HepG2 (cell line): ENCODE results near the gene SLC9B2. TPM values are rescaled to one million over a fixed set of nuclear protein-coding genes. Genes with fewer than 3 reads are reported as not detected.
A peak's percentile ranks its signal among the peaks of the same experiment; 100 is the strongest.

ENCODE experiments used
- AHR ChIP-seq: IDR thresholded peaks from 2 replicates; pipeline ENCODE4 v1.6.1; 2018; ENCODE audit warnings: missing genetic modification reagents, missing compliant biosample characterization
- ARID5B ChIP-seq: IDR thresholded peaks from 2 replicates; pipeline ENCODE4 v1.4.0; 2020; ENCODE audit warnings: mild to moderate bottlenecking, missing genetic modification reagents
- DRAP1 ChIP-seq: IDR thresholded peaks from 2 replicates; pipeline ENCODE4 v1.6.1; 2016; ENCODE audit warnings: missing genetic modification reagents, missing compliant biosample characterization
- ELF1 ChIP-seq: sonication (generic); formaldehyde crosslinking; IDR thresholded peaks from 2 replicates; pipeline ENCODE4 v1.4.0; 2020; ENCODE audit warnings: missing genetic modification reagents
- FOXK1 ChIP-seq: sonication (generic); formaldehyde crosslinking; IDR thresholded peaks from 2 replicates; pipeline ENCODE4 v1.4.0; 2020; ENCODE audit warnings: low read depth, missing genetic modification reagents, borderline replicate concordance
- GATAD2A ChIP-seq: IDR thresholded peaks from 2 replicates; pipeline ENCODE4 v1.6.1; 2016
- KAT8 ChIP-seq: IDR thresholded peaks from 2 replicates; pipeline ENCODE4 v1.6.1; 2016; ENCODE audit warnings: missing genetic modification reagents, missing compliant biosample characterization
- KLF12 ChIP-seq: sonication (generic); formaldehyde crosslinking; IDR thresholded peaks from 2 replicates; pipeline ENCODE4 v1.4.0; 2020; ENCODE audit warnings: missing genetic modification reagents, borderline replicate concordance
- KLF15 ChIP-seq: sonication (generic); formaldehyde crosslinking; IDR thresholded peaks from 2 replicates; pipeline ENCODE4 v1.8.1; 2023; ENCODE audit warnings: borderline replicate concordance, mild to moderate bottlenecking, inconsistent platforms, missing genetic modification reagents, mixed read lengths
- LBX2 ChIP-seq: sonication (generic); formaldehyde crosslinking; IDR thresholded peaks from 2 replicates; pipeline ENCODE4 v1.5.0; 2020; ENCODE audit warnings: missing genetic modification reagents, mild to moderate bottlenecking, borderline replicate concordance
- MBD4 ChIP-seq: IDR thresholded peaks from 2 replicates; pipeline ENCODE4 v1.6.1; 2012; ENCODE audit warnings: low read length, inconsistent platforms, borderline replicate concordance
- MXD3 ChIP-seq: IDR thresholded peaks from 2 replicates; pipeline ENCODE4 v1.6.1; 2016; ENCODE audit warnings: mild to moderate bottlenecking, missing biosample characterization, missing genetic modification reagents
- PRDM4 ChIP-seq: sonication (generic); formaldehyde crosslinking; IDR thresholded peaks from 2 replicates; pipeline ENCODE4 v1.9.0; 2021; ENCODE audit warnings: missing genetic modification reagents, borderline replicate concordance
- SRF ChIP-seq: IDR thresholded peaks from 2 replicates; pipeline ENCODE4 v1.6.1; 2011; ENCODE audit warnings: mild to moderate bottlenecking, low read depth, low read length, moderate library complexity
- SRSF4 ChIP-seq: fragments of 200-400 bp; formaldehyde crosslinking; IDR thresholded peaks from one replicate; pipeline ENCODE4 v1.6.1; 2018; ENCODE audit warnings: mild to moderate bottlenecking, low read depth, low read length, moderate library complexity; ENCODE audit not compliant: poor library complexity, severe bottlenecking
- ZBTB21 ChIP-seq: sonication (generic); formaldehyde crosslinking; IDR thresholded peaks from 2 replicates; pipeline ENCODE4 v1.4.0; 2020; ENCODE audit warnings: missing genetic modification reagents
- ZBTB7B ChIP-seq: sonication (generic); formaldehyde crosslinking; IDR thresholded peaks from 2 replicates; pipeline ENCODE4 v1.4.0; 2020; ENCODE audit warnings: missing genetic modification reagents
- ZMYM3 ChIP-seq: sonication (generic); formaldehyde crosslinking; IDR thresholded peaks from 2 replicates; pipeline ENCODE4 v1.5.1; 2020; ENCODE audit warnings: mild to moderate bottlenecking, missing genetic modification reagents
- ZNF207 ChIP-seq: fragments of 450-650 bp; IDR thresholded peaks from 2 replicates; pipeline ENCODE4 v1.6.1; 2016; ENCODE audit warnings: antibody characterized with exemption, borderline replicate concordance
- ZNF761 ChIP-seq: sonication (generic); formaldehyde crosslinking; conservative IDR thresholded peaks from 2 replicates; pipeline ENCODE4 v1.4.0; 2020; ENCODE audit warnings: mild to moderate bottlenecking, missing genetic modification reagents
- ZNF816 ChIP-seq: sonication (generic); formaldehyde crosslinking; IDR thresholded peaks from 2 replicates; pipeline ENCODE4 v1.8.0; 2022; ENCODE audit warnings: missing genetic modification reagents, mild to moderate bottlenecking, borderline replicate concordance
- ZSCAN22 ChIP-seq: sonication (generic); formaldehyde crosslinking; IDR thresholded peaks from 2 replicates; pipeline ENCODE4 v1.4.0; 2020; ENCODE audit warnings: mild to moderate bottlenecking, missing genetic modification reagents
- polyA plus RNA-seq, 8 experiments: library from polyadenylated mRNA; depleted of rRNA in 3 of 8; stranded (reverse) in 7 of 8; unstranded in 1 of 8; fragments of >200 nt; fragmentation: Illumina TruSeq in 4 of 8; extraction: Trizol in 4 of 8; gene quantifications; 2 replicates each; pipeline versions ENCODE4 v1.2.1 to v1.2.3, GENCODE V29; 2011 to 2016; ENCODE audit warnings: low read depth in 4 of 8, missing spikeins in 1 of 8, mixed read lengths in 1 of 8; ENCODE audit not compliant: insufficient read depth in 1 of 8
- total RNA-seq, 5 experiments: library from RNA; depleted of rRNA; stranded (reverse); fragments of >200 nt; fragmentation: Illumina TruSeq; extraction: Trizol; gene quantifications; 2 replicates each; pipeline ENCODE4 v1.2.3, GENCODE V29; 2016; ENCODE audit warnings: low read depth in 1 of 5

Gene SLC9B2
- total and polyA plus RNA-seq, 2 of the 13 experiments (the other 11 are each of a cell fraction or from before 2014, with no cell fraction given): 23.5 to 38.5 TPM

- TF ChIP-seq KAT8 (CRISPR knock-in tag) (no peak; the same call in none of the 2 replicates), MBD4 (no peak), ZNF816 (CRISPR knock-in tag) (peak; percentile 84; the same call in 1 of the 2 replicates), LBX2 (CRISPR knock-in tag) (0 out of 2 replicates have a peak, but pooled peaks have one; percentile 38), SRF (no peak), ZBTB7B (peak; percentile 43; the same call in 1 of the 2 replicates), KLF15 (CRISPR knock-in tag) (peak; percentile 31; the same call in 1 of the 2 replicates), SRSF4 (peak; percentile 48), MXD3 (CRISPR knock-in tag) (peak; percentile 91), PRDM4 (CRISPR knock-in tag) (no peak), ARID5B (CRISPR knock-in tag) (no peak; the same call in 1 of the 2 replicates), ZNF761 (CRISPR knock-in tag) (no peak; the same call in 1 of the 2 replicates), ZSCAN22 (CRISPR knock-in tag) (0 out of 2 replicates have a peak, but pooled peaks have one; percentile 48), ZBTB21 (CRISPR knock-in tag) (no peak), KLF12 (peak; percentile 88), GATAD2A (CRISPR knock-in tag) (no peak), FOXK1 (CRISPR knock-in tag) (0 out of 2 replicates have a peak, but pooled peaks have one; percentile 33), ELF1 (CRISPR knock-in tag) (0 out of 2 replicates have a peak, but pooled peaks have one; percentile 8), ZNF207 (no peak), ZMYM3 (CRISPR knock-in tag) (peak; percentile 23; the same call in 1 of the 2 replicates), AHR (CRISPR knock-in tag) (no peak), DRAP1 (CRISPR knock-in tag) (peak; percentile 37)
Observed at GRCh38 chr4:103075894-103076746, 441 bp downstream of the SLC9B2 start (continued).
